ENCODE results near the gene TTC14. TPM values are rescaled to one million over a fixed set of nuclear protein-coding genes. Genes with fewer than 3 reads are reported as not detected.

TTC14 gene

Small RNAs within 50 kb of the gene (small RNA-seq; reads per million reads assigned to genes)
- gene AC068298.1 (ENCODE audit: low read depth) (not detected), gene RNU6-486P (ENCODE audit: low read depth) (not detected)

All from mesenchymal stem cell (in vitro differentiated cells and primary cell).